T47D (cell line): ENCODE measurements around the gene AP4B1.
"Not testable (repeated sequence)": the region's sequence is repeated elsewhere in the genome, so short reads cannot be mapped to it uniquely, and the experiment has no call there.

Experiments
- DNase-seq, 2 experiments: peaks; one replicate each; pipeline versions ENCODE4 v3.0.0 to v3.0.0-alpha.2; 2011 to 2012; ENCODE audit warnings: low read depth in 1 of 2, low spot score in 1 of 2
- JUND ChIP-seq: IDR thresholded peaks from 2 replicates; pipeline ENCODE4 v1.6.1; 2012; ENCODE audit warnings: low read depth
- in situ Hi-C: cut with HindIII; loops from 2 replicates; pipeline ENCODE4 v1.10.0; 2016; ENCODE audit warnings: low sequenced_read_pairs, low pct_unique_long_range_greater_than_20kb

Gene AP4B1

DNA sequence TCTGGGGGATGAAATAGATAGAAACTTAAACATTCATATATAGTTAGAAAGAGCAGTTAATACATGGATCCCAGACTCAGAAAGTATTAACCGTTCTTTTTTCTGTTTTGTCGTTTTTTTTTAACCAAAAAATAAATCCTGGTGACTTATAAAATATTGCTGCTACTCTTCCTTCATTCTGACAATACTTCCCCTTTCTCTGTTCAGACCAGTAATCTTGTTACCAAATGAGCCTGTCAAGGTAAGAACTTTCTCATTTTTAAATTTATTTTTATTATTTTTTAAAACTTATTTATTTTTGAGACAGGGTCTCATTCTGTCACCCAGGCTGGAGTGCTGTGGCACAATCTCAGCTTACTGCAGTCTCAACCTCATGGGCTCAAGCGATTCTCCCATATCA lies 46.8 kb downstream of the AP4B1 start:
- in situ Hi-C loops = no loop called here
- DNase-seq = no peak
- no peak for TF ChIP-seq JUND

DNA sequence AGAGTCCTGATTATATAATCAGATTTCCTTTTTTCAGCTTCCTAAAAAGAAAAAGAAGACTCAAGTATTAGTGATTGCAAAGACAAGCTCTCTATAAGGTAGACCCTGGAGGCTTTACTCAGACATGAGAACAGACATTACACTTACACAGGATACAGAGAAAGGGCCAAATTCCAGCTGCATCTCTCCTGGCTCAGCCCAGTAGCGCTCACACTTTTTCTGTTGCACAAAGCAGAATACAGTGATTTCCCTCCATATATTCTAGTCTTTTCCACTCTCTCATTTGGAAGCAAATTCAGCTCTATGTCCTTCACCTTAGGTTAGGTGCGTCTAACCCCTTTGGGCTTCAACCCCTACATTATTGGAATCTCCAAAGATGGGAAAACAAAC lies 48.2 kb downstream of the AP4B1 start:
- TF ChIP-seq JUND = no peak
- in situ Hi-C loops = no loop called here

DNA sequence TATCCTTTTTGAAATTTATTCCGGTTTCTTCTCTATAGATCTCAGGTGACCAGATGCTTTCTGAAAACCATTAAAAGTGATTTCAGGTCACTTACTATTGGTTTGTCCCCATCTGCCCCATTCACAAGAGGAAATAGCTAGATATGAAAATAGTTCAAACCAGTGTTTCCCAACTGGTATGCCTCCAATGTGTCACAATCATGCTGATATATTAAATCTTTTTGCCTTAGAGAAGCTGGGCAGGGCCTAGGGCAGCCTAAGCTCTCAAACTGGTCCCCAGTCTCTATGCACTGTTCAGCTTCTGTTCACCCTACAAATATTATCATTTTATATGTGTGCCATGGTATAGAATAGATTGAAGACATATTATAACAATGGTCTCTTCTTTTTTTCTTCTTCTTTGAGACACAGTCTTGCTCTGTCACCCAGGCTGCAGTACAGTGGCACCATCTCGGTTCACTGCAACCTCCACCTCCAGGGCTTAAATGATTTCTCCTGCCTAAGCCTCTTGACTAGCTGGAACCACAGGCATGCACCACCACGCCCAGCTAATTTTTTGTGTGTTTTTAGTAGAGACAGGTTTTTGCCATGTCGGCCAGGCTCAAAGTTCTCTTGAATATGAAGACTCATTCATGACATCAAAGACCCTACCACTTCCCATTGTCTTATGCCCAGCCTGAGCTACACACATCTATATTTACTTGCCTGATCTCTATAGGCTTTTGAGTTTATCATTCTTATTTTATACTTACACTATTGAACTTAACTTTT lies 48.8 kb downstream of the AP4B1 start:
- no peak for TF ChIP-seq JUND
- in situ Hi-C loops = no loop called here
- DNase-seq = no peak

More for the DNA sequence above, 48.2 kb downstream of the AP4B1 start:
- no peak for DNase-seq

DNA sequence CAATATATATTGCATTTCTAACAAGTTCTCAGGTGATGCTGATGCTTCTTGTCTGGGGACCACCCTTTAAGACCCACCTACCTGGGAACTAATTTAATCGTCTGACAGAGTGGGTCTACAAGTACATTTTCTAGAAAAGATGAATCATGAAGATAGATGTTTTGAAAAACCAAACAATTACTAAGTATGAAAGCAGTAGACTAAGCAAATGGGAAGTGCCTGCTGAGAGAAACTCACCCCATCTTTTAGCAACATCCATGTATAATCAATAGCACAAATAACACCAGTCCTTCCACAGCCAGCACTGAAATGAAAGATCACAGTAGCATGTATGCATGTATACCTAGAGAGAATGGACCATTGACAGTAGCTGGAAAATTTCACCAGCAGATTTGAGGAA lies 50.4 kb downstream of the AP4B1 start:
- DNase-seq = no peak
- in situ Hi-C loops = no loop called here
- no peak for TF ChIP-seq JUND

DNA sequence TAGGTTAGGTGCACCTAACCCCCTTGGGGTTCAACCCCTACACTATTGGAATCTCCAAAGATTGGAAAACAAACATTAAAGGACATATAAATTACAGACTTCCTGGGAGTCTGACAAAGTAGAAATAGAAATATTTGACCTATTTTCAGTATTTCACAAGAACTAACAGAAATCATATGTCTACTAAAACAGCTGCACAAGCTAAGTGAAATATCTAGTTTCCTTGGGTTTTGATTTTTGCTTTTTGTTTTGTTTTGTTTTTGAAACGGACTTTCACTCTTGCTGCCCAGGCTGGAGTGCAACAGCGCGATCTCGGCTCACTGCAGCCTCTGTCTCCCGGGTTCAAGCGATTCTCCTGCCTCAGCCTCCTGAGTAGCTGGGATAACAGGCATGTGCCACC lies 51.9 kb downstream of the AP4B1 start:
- DNase-seq, in situ Hi-C loops: not testable (repeated sequence)

DNA sequence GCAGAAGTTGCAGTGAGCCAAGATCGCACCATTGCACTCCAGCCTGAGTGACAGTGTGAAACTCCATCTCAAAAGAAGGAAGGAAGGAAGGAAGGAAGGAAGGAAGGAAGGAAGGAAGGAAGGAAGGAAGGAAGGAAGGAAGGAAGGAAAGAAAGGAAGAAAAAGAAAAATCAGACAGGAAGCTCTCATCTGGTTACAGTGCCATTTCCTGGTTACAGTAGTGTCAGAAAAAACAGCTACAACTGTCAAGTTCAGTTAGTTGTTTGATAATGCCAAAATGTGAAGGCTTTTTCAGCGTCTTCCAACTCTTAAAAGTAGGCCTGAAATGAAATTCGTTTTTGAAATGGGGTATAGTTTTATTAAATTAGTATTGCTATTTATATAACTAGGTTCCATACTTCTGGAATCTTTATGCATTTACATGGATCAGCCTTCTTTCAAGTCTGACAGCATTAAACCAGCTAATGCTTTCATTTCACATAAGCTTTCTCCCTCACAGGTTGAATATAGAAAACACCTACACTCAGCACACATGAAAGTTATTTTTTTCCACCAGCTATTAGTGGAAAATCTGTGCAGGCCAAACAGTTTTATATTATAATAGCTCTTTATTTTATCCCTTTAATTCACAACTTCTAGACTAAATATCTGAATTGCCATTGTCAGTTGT lies 54.3 kb downstream of the AP4B1 start:
- DNase-seq = no peak
- in situ Hi-C loops = no loop called here
- TF ChIP-seq JUND = no peak

- no peak for DNase-seq
- TF ChIP-seq JUND = no peak
- in situ Hi-C loops = no loop called here
These were observed 55.5 kb downstream of the AP4B1 start for GRCh38 chr1:113849072-113849471.

GRCh38 chr1:113846391-113847035 lies 58.1 kb downstream of the AP4B1 start:
- no peak for DNase-seq
- TF ChIP-seq JUND = no peak
- in situ Hi-C loops = no loop called here
